Measurements from ENCODE around the gene SSR4.

- TF ChIP-seq CTCF (conservative IDR thresholded peaks at IDR 0.05; ENCODE audit: low read depth, low read length), result no peak
- TF ChIP-seq EZH2 (IDR thresholded peaks at IDR 0.05; ENCODE audit: low read length, unreplicated experiment), result no peak
- TF ChIP-seq EZH2phosphoT487 (IDR thresholded peaks at IDR 0.05; ENCODE audit: borderline replicate concordance, low read length), result no peak
Measured at GRCh38 chrX:153764786-153765137, 29.7 kb upstream of the SSR4 start.
